HK-2 (cell line): ENCODE data around the gene SLC46A2.

ENCODE experiments used
- DNase-seq: peaks from one replicate; pipeline ENCODE4 v3.0.0-alpha.2; 2018; ENCODE audit not compliant: unreplicated experiment

Gene SLC46A2

GRCh38 chr9:112831281-112831851, 59.3 kb downstream of the SLC46A2 start:
- DNase-seq, result no peak
